A172 (cell line): Measurements from ENCODE around the gene EPHB1. TPM values are rescaled to one million over a fixed set of nuclear protein-coding genes. Genes with fewer than 3 reads are reported as not detected.
A peak's percentile ranks its signal among the peaks of the same experiment; 100 is the strongest.

Experiments
- DNase-seq: peaks from one replicate; pipeline ENCODE4 v3.0.0-alpha.2; 2015; ENCODE audit warnings: low spot score
- total RNA-seq: library from RNA; depleted of rRNA; stranded (reverse); fragments of >200 nt; shearing (Covaris generic); gene quantifications from 2 replicates; pipeline ENCODE4 v1.2.3, GENCODE V29; 2014

Gene EPHB1
- total RNA-seq, 1 experiment from 2014 or later: not detected

DNA sequence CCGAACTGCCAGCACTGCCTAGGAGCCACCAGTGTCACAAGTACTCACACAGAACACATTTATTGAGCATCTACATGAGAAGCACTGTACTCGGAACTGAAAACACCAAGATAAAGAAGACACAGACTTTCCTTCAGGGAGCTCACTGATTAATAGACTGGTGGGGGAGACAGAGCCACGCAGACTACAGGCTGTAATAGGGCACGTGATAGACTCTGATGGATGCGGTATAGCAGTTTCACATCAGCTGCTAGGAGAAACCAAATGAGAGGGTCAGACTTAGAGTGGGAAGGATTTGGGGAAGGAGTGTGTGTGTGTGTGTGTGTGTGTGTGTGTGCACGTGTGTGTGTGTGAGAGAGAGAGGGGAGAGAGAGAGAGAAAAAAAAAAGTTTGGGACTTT lies 12.1 kb downstream of the EPHB1 start:
- DNase-seq: no peak

DNA sequence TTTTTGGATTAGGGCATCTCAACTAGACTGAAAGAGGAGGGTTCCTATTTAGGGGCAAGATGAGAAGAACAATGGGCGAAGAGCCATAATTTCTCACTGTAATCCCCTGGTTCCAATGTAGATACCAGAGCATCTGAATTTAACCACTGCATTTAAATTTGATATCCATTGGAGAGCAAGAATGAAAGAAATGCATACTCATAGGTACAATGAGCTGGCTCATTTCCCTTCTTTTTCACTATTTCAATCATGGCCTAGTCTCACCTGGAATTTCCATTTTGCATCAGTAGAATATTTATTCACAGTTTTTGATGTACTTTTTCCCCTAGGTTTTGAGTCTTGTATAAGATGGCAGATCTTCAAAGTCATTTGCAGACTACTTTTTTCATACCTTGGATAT lies 13.8 kb downstream of the EPHB1 start:
- DNase-seq: no peak

- no peak for DNase-seq
Measured at GRCh38 chr3:134809427-134810051, 14.5 kb downstream of the EPHB1 start.

DNA sequence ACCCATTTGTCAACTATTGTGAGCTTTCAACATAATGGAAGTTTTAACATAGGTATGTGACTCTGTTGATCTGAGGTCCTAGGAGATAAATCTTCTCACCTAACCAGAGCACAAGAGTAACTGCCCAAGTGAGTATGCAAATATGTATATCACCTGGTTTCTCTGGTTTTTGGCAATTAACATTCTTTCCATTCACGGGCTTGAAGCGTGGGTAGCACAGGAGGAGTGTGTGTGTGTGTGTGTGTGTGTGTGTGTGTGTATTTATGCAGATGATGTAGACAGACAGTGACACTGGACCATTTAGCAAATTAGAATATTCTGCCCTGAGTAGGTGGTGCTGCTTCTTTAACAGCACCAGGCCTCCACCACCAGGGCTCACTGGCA lies 15.0 kb downstream of the EPHB1 start:
- DNase-seq: no peak

GRCh38 chr3:134810850-134811249 lies 15.8 kb downstream of the EPHB1 start:
- DNase-seq: no peak

DNA sequence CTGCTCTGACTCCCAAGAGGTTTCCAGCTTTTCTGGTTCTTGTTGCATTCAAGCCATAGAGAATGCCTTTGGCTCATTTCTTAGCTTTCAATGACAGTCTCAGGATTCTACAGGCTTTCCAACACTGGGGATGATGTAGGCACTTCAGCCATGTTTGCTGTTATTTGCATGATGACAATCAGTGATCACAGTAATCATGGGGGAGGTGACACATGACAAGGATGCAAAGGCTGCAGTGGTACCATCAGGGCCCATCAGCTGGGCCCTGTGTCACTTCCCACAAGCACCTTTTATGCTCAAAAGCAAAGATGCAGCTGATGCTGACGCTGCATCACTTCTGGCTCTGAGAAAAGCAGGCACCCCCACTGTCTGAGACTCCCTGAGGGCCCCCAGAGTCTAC lies 18.6 kb downstream of the EPHB1 start:
- DNase-seq: no peak

GRCh38 chr3:134815519-134815918 lies 20.5 kb downstream of the EPHB1 start:
- no peak for DNase-seq

DNA sequence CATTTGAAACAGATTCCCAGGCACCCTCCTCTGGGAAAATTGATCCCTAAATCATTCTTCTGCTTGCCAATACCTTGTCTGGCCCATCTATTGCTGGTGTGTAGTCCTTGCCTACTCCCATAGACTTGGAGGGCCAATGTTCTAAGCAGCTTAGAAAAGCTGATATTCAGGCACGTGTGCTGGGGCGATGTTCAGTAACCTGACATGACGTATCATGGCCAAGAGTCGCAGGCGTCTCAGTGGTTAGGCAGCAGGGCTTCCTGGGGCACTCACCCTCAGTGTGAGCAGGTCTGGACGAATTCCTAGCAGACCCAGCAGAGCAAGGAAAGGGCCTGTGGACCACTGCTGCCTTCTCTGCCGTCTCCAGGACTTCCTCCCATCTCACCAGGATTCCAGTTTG lies 21.6 kb downstream of the EPHB1 start:
- no peak for DNase-seq

DNA sequence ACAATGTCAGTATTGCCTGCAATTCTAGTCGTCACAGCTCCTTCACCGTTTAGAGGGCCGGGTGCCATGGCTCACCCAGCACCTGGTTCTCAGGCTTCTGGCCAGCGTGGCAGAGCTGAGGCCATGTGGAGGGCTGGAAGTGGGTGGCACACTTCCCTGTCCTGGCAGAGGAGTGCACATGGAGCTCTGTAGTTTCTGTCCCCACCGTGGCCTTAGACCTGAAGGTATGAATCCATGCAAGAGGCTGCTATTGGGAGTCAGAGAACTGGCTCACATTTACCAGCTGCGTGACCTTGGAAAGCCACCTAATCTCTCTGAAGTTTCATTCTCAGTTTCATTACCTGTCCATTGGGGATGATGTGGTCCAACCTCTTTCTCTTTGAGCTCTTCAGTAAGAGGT lies 22.2 kb downstream of the EPHB1 start:
- DNase-seq: no peak

DNA sequence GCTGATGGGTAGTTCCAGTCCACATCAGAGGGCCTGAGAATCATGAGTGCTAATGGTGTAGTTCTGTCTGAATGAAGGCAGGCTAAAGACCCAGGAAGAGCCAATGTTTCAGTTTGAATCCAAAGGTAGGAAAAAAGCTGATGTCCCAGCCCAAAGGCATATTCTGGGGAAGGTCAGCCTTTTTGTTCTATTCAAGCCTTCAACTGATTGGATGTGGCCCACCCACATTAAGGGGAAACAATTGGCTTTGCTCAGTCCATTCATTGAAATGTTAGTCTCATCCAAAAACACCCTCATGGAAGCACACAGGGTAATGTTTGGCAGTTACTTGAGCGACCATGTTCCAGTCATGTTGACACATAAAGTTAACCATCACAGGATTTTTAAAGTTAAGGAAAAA lies 25.9 kb downstream of the EPHB1 start:
- DNase-seq: no peak

DNA sequence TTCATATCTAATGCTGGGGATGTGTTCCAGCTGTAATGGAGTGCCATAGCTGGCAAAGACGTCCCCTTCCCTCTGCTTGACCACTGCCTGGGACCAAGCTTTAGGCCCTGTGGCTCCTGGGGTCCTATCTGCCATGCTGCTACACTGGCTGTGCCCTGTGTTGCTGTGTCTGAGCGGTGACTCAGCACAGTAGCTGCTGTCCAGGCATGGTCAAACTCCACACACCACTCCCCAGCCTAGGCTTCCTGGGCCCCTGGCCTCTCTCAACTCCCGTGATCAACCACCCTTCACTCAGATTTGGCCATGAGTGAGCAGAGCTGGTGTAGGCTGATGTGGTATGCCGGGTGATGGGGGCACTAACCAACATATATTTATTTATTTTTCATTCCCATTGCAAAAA lies 27.0 kb downstream of the EPHB1 start:
- DNase-seq: no peak

DNA sequence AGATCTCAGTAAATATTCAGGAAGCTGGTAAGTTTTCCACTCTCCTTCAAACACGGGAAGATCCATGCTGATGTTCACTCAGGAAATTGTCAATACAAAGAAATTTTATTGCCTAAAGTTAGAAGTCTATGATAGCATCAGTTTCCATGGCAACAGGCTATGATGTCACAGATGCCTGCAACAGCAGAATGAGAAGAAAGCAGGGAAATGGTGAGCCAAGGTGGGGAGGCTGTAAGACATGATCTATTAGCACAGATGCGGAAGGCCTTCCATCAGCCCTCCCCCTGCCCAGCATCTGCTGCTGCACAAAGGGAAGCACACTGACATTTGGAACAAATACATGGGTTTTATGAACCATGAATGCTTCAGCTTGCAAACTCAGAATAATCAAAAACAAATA lies 28.6 kb downstream of the EPHB1 start:
- no peak for DNase-seq

- no peak for DNase-seq
Measured at GRCh38 chr3:134824791-134825190, 29.7 kb downstream of the EPHB1 start.

DNA sequence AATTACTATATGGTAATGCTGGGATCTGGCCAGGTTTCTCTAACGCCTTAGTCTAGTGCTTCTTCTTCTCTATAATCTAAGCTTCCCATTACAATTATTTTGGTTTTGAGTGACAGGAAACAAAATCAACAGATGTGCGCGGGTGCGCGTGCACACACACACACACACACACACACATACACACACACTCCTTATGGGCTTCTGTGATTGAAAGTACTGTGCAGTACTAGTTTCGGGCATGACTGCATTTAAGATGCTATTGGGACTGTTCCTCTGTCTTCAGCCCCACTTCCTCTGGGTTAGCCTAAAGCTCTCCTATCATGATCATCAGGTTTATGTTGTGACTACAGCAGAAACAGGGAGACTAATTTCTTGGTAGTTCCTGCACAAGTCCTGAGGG lies 32.2 kb downstream of the EPHB1 start:
- DNase-seq: no peak

DNA sequence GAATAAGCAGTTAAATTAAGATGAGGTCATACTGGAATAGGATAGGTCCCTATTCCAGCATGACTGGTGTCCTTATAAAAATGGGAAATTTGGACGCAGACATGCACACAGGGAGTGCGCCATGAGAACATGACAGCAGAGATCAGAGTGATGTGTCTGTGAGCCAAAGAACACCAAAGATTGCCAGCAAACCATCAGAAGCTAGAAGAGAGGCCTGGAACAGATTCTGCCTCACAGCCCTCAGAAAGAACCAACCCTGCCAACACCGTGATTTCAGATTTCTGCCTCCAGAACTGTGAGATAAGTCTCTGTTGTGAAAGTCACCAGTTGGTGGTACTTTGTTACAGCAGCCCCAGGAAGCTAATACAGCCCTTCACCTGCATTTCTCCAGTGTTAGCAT lies 34.7 kb downstream of the EPHB1 start:
- no peak for DNase-seq

- no peak for DNase-seq
Measured at GRCh38 chr3:134832585-134832984, 37.5 kb downstream of the EPHB1 start.

- no peak for DNase-seq
Measured at GRCh38 chr3:134833453-134834163, 38.5 kb downstream of the EPHB1 start.

DNA sequence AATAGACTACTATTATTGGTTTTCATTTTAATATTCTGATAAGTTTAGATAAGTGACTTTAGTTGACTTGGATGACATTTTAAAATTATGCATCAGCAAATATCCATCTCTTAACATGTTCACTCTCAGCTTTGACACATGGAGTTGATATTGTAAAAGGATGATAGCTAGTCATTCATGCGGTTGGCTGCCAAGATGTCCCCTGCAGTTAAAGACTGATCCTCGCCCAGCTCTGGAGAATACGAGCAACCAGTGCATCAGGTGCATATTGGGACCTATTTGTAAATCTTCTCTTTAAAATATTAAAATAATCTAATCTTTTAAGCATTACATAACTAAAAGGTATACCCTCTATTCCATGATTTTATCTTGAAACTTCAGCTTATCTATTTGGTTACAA lies 41.9 kb downstream of the EPHB1 start:
- no peak for DNase-seq

DNA sequence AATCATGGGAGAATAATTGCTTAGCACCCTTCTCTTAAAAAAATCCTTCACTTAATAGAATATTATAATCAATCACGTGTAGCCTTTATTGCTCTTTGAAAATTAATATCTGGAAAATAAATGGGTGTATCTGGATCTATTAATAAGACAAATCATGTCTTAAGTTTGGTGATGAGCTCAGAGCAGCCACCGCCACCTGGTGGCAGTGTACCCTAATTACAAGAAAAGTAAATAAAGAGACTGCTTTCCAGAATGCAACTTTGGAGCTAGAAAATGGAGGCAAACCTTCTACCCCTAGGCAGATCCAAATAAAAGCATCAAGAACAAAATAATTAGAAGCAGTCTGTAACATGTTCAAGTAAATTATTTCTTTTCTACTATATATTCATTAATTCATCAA lies 43.5 kb downstream of the EPHB1 start:
- DNase-seq: no peak

DNA sequence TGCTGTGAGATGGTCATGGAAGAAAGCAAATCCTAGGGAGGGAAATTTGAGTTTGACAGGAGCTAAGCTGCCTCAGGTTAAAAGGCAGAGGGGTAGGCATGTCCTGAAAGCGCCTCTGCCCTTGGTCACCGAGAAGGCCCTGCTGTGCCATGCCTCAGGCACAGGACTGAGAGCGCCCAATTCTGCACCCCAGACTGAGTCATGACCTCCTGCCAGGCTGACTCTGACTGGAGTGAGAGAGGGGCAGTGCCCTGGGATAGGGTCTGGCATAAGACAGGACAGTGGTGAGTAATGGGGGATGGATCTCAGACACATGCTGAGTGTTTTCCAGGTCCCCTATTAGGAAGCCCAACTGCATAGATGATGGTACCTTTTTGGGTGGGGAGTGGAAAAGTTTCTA lies 44.4 kb downstream of the EPHB1 start:
- no peak for DNase-seq

GRCh38 chr3:134839990-134840389 lies 44.9 kb downstream of the EPHB1 start:
- DNase-seq: no peak

- no peak for DNase-seq
Measured at GRCh38 chr3:134840459-134840858, 45.4 kb downstream of the EPHB1 start.

GRCh38 chr3:134846084-134846483 lies 51.0 kb downstream of the EPHB1 start:
- DNase-seq: no peak

- DNase-seq: peak; percentile 18
Measured at GRCh38 chr3:134846911-134847317, 51.9 kb downstream of the EPHB1 start.
